MCF 10A (cell line): ENCODE data around the gene CELA1. TPM values are rescaled to one million over a fixed set of nuclear protein-coding genes. Genes with fewer than 3 reads are reported as not detected.

ENCODE experiments used
- BruUV-seq: library from RNA; stranded (reverse); fragments of 400-500 nt; replicated peaks from 2 replicates; lab custom pipeline; 2021; lab: Mats Ljungman, UMichigan
- CTCF ChIA-PET: fragments of 300-600 bp; sonication (Branson Sonifier 250); formaldehyde crosslinking; extraction: SDS; loops from one replicate; lab custom pipeline; 2021; ENCODE audit warnings: antibody characterized with exemption, inconsistent platforms; lab: Yijun Ruan, JAX
- POLR2A ChIA-PET: fragments of 300-600, 350-650 bp; sonication (Branson Sonifier 250); formaldehyde crosslinking; extraction: SDS; loops from one replicate; lab custom pipeline; 2020; ENCODE audit warnings: antibody characterized with exemption, inconsistent platforms; lab: Yijun Ruan, JAX
- DNase-seq: peaks from one replicate; pipeline ENCODE4 v3.0.0-alpha.2; 2018; ENCODE audit not compliant: unreplicated experiment
- H3K27ac Mint-ChIP-seq: one replicate; pipeline ENCODE4 v1.8.0; 2022; ENCODE audit warnings: mild to moderate bottlenecking, low read depth, mixed read lengths; ENCODE audit not compliant: unreplicated experiment
- H3K27me3 Mint-ChIP-seq: one replicate; pipeline ENCODE4 v1.8.0; 2022; ENCODE audit warnings: mixed read lengths; ENCODE audit not compliant: insufficient read depth, unreplicated experiment
- H3K36me3 Mint-ChIP-seq: one replicate; pipeline ENCODE4 v1.8.0; 2022; ENCODE audit warnings: mild to moderate bottlenecking, moderate library complexity, mixed read lengths; ENCODE audit not compliant: insufficient read depth, unreplicated experiment
- H3K4me1 Mint-ChIP-seq: one replicate; pipeline ENCODE4 v1.8.0; 2022; ENCODE audit warnings: mixed read lengths; ENCODE audit not compliant: insufficient read depth, unreplicated experiment
- H3K4me3 Mint-ChIP-seq: one replicate; pipeline ENCODE4 v1.8.0; 2022; ENCODE audit warnings: mild to moderate bottlenecking, moderate library complexity, mixed read lengths; ENCODE audit not compliant: unreplicated experiment
- H3K9me3 Mint-ChIP-seq: one replicate; pipeline ENCODE4 v1.8.0; 2022; ENCODE audit warnings: mixed read lengths; ENCODE audit not compliant: unreplicated experiment
- intact Hi-C: fragments of 100-400 bp; cut with micrococcal nuclease; formaldehyde crosslinking; loops from 2 replicates; pipeline ENCODE4 v1.14.1; 2022
- total RNA-seq: library from RNA; stranded (reverse); gene quantifications from 2 replicates; pipeline ENCODE4 v1.2.3, GENCODE V29; 2022
- TF ChIP-seq, protein P1 (sequence below): fragments of 200-600 bp; IDR thresholded peaks from one replicate; pipeline ENCODE4 v1.8.0; 2022; ENCODE audit warnings: antibody characterized with exemption, mild to moderate bottlenecking; ENCODE audit not compliant: unreplicated experiment

CELA1 gene
- total RNA-seq, 1 experiment from 2014 or later = not detected

DNA sequence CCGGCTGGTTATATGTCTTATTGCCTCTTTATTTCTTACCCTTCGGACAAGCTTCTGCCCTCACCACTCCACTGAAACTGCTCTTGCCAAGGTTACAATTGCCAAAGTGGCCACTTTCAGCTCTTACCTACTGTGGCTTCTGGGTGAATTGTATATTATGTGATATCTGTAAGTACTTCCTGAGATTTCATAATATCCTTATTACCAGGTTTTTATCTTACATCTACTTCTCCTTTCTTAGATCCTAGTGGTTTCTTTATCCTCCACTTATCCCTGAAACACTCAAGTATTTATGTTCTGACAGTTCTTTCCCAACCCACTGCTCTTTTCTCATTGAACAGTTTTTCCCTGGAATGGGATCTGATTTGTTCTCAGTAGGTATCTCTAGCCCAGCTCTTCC lies 10.5 kb downstream of the CELA1 start:
- Mint-ChIP-seq H3K27ac (no peak overlapping the region), H3K9me3 (no peaks in the 10 kb centered on the region), H3K4me3 (no peak overlapping the region), H3K4me1 (no peaks in the 10 kb centered on the region), H3K36me3 (peaks cover 7% of the 10 kb centered on the region), H3K27me3 (no peaks in the 10 kb centered on the region)
- POLR2A ChIA-PET = interaction anchor here (0.6 kb wide), 1 partner anchor 306 kb away, joined by 3 read pairs; no protein-coding TSS in a partner anchor
- no peak for DNase-seq
- intact Hi-C loops = no loop called here
- TF ChIP-seq, protein P1, sequence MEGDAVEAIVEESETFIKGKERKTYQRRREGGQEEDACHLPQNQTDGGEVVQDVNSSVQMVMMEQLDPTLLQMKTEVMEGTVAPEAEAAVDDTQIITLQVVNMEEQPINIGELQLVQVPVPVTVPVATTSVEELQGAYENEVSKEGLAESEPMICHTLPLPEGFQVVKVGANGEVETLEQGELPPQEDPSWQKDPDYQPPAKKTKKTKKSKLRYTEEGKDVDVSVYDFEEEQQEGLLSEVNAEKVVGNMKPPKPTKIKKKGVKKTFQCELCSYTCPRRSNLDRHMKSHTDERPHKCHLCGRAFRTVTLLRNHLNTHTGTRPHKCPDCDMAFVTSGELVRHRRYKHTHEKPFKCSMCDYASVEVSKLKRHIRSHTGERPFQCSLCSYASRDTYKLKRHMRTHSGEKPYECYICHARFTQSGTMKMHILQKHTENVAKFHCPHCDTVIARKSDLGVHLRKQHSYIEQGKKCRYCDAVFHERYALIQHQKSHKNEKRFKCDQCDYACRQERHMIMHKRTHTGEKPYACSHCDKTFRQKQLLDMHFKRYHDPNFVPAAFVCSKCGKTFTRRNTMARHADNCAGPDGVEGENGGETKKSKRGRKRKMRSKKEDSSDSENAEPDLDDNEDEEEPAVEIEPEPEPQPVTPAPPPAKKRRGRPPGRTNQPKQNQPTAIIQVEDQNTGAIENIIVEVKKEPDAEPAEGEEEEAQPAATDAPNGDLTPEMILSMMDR = no peak
- CTCF ChIA-PET = interaction anchor here (1.7 kb wide), 1 partner anchor 15 kb away, joined by 6 read pairs; no protein-coding TSS in a partner anchor
- BruUV-seq = no TSS peak

DNA sequence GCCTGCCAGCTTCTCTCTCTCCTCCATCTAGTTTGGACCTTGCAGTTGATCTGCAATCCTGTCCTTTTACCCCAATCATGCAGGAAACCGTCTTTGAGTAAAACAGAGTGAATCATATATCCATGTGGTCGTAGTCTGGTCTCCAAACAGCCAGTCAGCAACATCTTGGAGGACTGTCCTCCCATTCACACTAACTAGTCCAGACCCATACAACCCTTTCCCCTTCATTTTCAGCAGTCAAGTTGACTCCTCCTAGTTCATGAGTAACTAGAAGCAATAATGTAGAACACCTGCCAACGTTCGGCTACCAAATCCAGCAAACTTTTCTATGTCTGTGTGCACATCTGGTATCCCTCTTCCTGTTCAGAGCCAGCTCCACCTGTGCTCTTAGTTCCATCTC lies 11.7 kb downstream of the CELA1 start:
- no peaks in the 10 kb centered on the region for H3K4me1 Mint-ChIP-seq
- no peak overlapping the region for H3K4me3 Mint-ChIP-seq
- TF ChIP-seq, protein P1 = no peak
- H3K27ac Mint-ChIP-seq = no peak overlapping the region
- intact Hi-C loops = no loop called here
- no peak for DNase-seq
- no peaks in the 10 kb centered on the region for H3K9me3 Mint-ChIP-seq
- POLR2A ChIA-PET = no interaction called here
- H3K36me3 Mint-ChIP-seq = peaks cover 7% of the 10 kb centered on the region
- no peaks in the 10 kb centered on the region for H3K27me3 Mint-ChIP-seq
- CTCF ChIA-PET = interaction anchor here (0.6 to 1.7 kb wide), 2 partner anchors 16 to 258 kb away, joined by 3 to 6 read pairs; no protein-coding TSS in a partner anchor
- no TSS peak for BruUV-seq

DNA sequence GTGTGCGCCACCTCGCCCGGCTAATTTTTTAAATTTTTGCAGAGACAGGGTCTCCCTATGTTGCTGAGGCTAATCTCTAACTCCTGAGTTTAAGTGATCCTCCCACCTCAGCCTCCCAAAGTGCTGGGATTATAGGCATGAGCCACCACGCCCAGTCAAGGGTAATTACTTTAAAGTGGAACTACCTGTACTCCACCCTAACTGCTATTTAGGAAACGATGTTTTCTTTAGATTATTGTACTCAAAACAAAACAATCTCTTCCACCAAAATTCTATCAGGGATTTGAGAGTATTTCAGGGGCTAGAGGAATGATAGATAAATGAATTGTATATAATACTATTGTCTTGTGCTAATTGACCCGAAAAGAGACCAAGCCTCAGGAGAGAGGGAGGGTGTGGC lies 12.9 kb downstream of the CELA1 start:
- Mint-ChIP-seq H3K27ac (no peak overlapping the region), H3K36me3 (peaks cover 7% of the 10 kb centered on the region), H3K27me3 (no peaks in the 10 kb centered on the region), H3K9me3 (no peaks in the 10 kb centered on the region), H3K4me1 (no peaks in the 10 kb centered on the region), H3K4me3 (no peak overlapping the region)
- TF ChIP-seq, protein P1 = no peak
- intact Hi-C loops = no loop called here
- POLR2A ChIA-PET = no interaction called here
- no TSS peak for BruUV-seq
- DNase-seq = no peak
- CTCF ChIA-PET = no interaction called here

DNA sequence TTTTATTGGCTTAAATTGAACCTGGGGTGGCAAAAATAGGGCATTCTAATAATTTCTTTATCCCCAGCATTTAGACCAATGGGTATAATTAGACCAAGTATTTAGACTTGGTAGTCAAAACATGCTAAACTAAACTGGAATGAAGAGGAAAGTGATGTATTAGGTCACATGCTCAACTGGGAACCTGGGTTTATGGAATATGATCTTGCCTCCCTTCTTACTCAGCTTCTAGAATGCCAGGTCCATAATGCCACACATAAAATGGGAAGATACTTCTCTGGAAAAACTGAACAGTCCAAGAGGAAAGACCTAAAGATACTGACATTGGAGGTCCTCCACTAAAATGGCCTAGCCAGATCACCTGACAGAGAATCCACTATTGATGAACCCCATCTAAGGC lies 16.3 kb downstream of the CELA1 start:
- intact Hi-C loops = no loop called here
- no peaks in the 10 kb centered on the region for H3K9me3 Mint-ChIP-seq
- ChIA-PET CTCF (interaction anchor here (3.9 kb wide), 1 partner anchor 11 kb away, joined by 24 read pairs; no protein-coding TSS in a partner anchor), POLR2A (interaction anchor here (0.5 to 1.0 kb wide), 2 partner anchors 10 to 110 kb away, joined by 3 to 4 read pairs; no protein-coding TSS in a partner anchor)
- H3K4me1 Mint-ChIP-seq = peaks cover 7% of the 10 kb centered on the region
- BruUV-seq = no TSS peak
- DNase-seq = no peak
- TF ChIP-seq, protein P1 = no peak
- H3K27ac Mint-ChIP-seq = no peak overlapping the region
- H3K27me3 Mint-ChIP-seq = no peaks in the 10 kb centered on the region
- no peak overlapping the region for H3K4me3 Mint-ChIP-seq
- H3K36me3 Mint-ChIP-seq = peaks cover 11% of the 10 kb centered on the region
